HEK293 (cell line): ENCODE results near the gene PPP1R1C.

Experiments
- CTCF ChIA-PET: fragments of 350-600 bp; formaldehyde crosslinking; extraction: SDS; loops from one replicate; lab custom pipeline; 2021; ENCODE audit warnings: antibody characterized with exemption; lab: Yijun Ruan, JAX
- POLR2A ChIA-PET: fragments of 300-600 bp; formaldehyde crosslinking; extraction: SDS; loops from one replicate; lab custom pipeline; 2020; ENCODE audit warnings: antibody characterized with exemption, inconsistent platforms; lab: Yijun Ruan, JAX
- H3K27ac ChIP-seq: fragments of 200-500 bp; sonication (Bioruptor generic); 2 replicates; pipeline ENCODE4 v1.5.1; 2014; ENCODE audit warnings: low read depth, low read length, control low read depth, inconsistent platforms; ENCODE audit errors: extremely low read depth
- H3K36me3 ChIP-seq, 2 experiments: fragments of 200-500 bp in 1 of 2; sonication (Bioruptor generic) in 1 of 2; 1 replicate in 1 of 2; 2 replicates in 1 of 2; pipeline ENCODE4 v1.5.1; 2014 to 2017; ENCODE audit warnings: inconsistent platforms in 2 of 2, low read length in 2 of 2; ENCODE audit not compliant: control insufficient read depth in 2 of 2, insufficient read depth in 1 of 2
- H3K4me1 ChIP-seq: fragments of 200-500 bp; sonication (Bioruptor generic); 2 replicates; pipeline ENCODE4 v1.5.1; 2014; ENCODE audit warnings: mild to moderate bottlenecking, low read length, inconsistent platforms; ENCODE audit not compliant: control insufficient read depth, insufficient read depth
- H3K4me3 ChIP-seq: 2 replicates; pipeline ENCODE4 v1.5.1; 2011; ENCODE audit warnings: low read depth, mild to moderate bottlenecking, control low read depth, low read length, moderate library complexity
- H3K9me3 ChIP-seq: fragments of 200-500 bp; sonication (Bioruptor generic); 2 replicates; pipeline ENCODE4 v1.5.1; 2014; ENCODE audit warnings: low read depth, low read length, inconsistent platforms; ENCODE audit not compliant: control insufficient read depth, insufficient read depth
- HOXA7 ChIP-seq: sonication (generic); formaldehyde crosslinking; IDR thresholded peaks from 2 replicates; pipeline ENCODE4 v1.8.1; 2022; ENCODE audit warnings: missing genetic modification reagents, borderline replicate concordance
- MZF1 ChIP-seq: fragments of 450-650 bp; formaldehyde crosslinking; IDR thresholded peaks from 2 replicates; pipeline ENCODE4 v1.5.1; 2017; ENCODE audit warnings: missing biosample characterization, missing genetic modification characterization, borderline replicate concordance
- PBX3 ChIP-seq: sonication (generic); formaldehyde crosslinking; IDR thresholded peaks from 2 replicates; pipeline ENCODE4 v1.8.1; 2022; ENCODE audit warnings: mild to moderate bottlenecking, moderate library complexity, missing genetic modification reagents
- ZBTB17 ChIP-seq: fragments of 450-650 bp; formaldehyde crosslinking; IDR thresholded peaks from 2 replicates; pipeline ENCODE4 v1.5.1; 2016; ENCODE audit warnings: missing biosample characterization, missing genetic modification characterization
- ZBTB21 ChIP-seq: fragments of 450-650 bp; formaldehyde crosslinking; IDR thresholded peaks from 2 replicates; pipeline ENCODE4 v1.5.1; 2017; ENCODE audit warnings: missing biosample characterization, missing genetic modification characterization
- ZBTB7A ChIP-seq: fragments of 450-650 bp; formaldehyde crosslinking; IDR thresholded peaks from 2 replicates; pipeline ENCODE4 v1.5.1; 2016; ENCODE audit warnings: low read depth, missing biosample characterization, missing genetic modification characterization
- ZIC2 ChIP-seq: fragments of 450-650 bp; formaldehyde crosslinking; IDR thresholded peaks from 2 replicates; pipeline ENCODE4 v1.5.1; 2016; ENCODE audit warnings: missing biosample characterization, missing genetic modification characterization
- ZNF157 ChIP-seq: fragments of 450-650 bp; formaldehyde crosslinking; IDR thresholded peaks from 2 replicates; pipeline ENCODE4 v1.5.1; 2016; ENCODE audit warnings: missing biosample characterization, missing genetic modification characterization
- ZNF280C ChIP-seq: fragments of 450-650 bp; formaldehyde crosslinking; IDR thresholded peaks from 2 replicates; pipeline ENCODE4 v1.5.1; 2016; ENCODE audit warnings: missing biosample characterization, missing genetic modification characterization
- ZNF324 ChIP-seq: fragments of 450-650 bp; formaldehyde crosslinking; IDR thresholded peaks from 2 replicates; pipeline ENCODE4 v1.5.1; 2016; ENCODE audit warnings: missing biosample characterization, missing genetic modification characterization
- ZNF391 ChIP-seq: fragments of 450-650 bp; formaldehyde crosslinking; IDR thresholded peaks from 2 replicates; pipeline ENCODE4 v1.5.1; 2016; ENCODE audit warnings: low read depth, missing biosample characterization, missing genetic modification characterization, borderline replicate concordance
- ZNF416 ChIP-seq: fragments of 450-650 bp; formaldehyde crosslinking; IDR thresholded peaks from 2 replicates; pipeline ENCODE4 v1.5.1; 2016; ENCODE audit warnings: missing biosample characterization, missing genetic modification characterization
- ZNF426 ChIP-seq: fragments of 450-650 bp; formaldehyde crosslinking; IDR thresholded peaks from 2 replicates; pipeline ENCODE4 v1.5.1; 2017; ENCODE audit warnings: missing biosample characterization, missing genetic modification characterization, mild to moderate bottlenecking, inconsistent platforms, moderate library complexity
- ZNF48 ChIP-seq: fragments of 450-650 bp; formaldehyde crosslinking; IDR thresholded peaks from 2 replicates; pipeline ENCODE4 v1.5.1; 2016; ENCODE audit warnings: missing biosample characterization, missing genetic modification characterization
- ZNF530 ChIP-seq: fragments of 450-650 bp; formaldehyde crosslinking; IDR thresholded peaks from 2 replicates; pipeline ENCODE4 v1.5.1; 2016; ENCODE audit warnings: low read depth, missing biosample characterization, missing genetic modification characterization
- ZNF654 ChIP-seq: fragments of 450-650 bp; formaldehyde crosslinking; IDR thresholded peaks from 2 replicates; pipeline ENCODE4 v1.5.1; 2016; ENCODE audit warnings: low read depth, missing biosample characterization, missing genetic modification characterization
- TF ChIP-seq, protein P1 (sequence below): fragments of 450-650 bp; formaldehyde crosslinking; IDR thresholded peaks from 2 replicates; pipeline ENCODE4 v1.5.1; 2016; ENCODE audit warnings: missing biosample characterization, missing genetic modification characterization
- TF ChIP-seq, protein P2 (sequence below): fragments of 450-650 bp; formaldehyde crosslinking; IDR thresholded peaks from 2 replicates; pipeline ENCODE4 v1.5.1; 2016; ENCODE audit warnings: missing biosample characterization, missing genetic modification characterization
- TF ChIP-seq, protein P3 (sequence below): fragments of 450-650 bp; formaldehyde crosslinking; IDR thresholded peaks from 2 replicates; pipeline ENCODE4 v1.5.1; 2016; ENCODE audit warnings: missing biosample characterization, missing genetic modification characterization

PPP1R1C gene

DNA sequence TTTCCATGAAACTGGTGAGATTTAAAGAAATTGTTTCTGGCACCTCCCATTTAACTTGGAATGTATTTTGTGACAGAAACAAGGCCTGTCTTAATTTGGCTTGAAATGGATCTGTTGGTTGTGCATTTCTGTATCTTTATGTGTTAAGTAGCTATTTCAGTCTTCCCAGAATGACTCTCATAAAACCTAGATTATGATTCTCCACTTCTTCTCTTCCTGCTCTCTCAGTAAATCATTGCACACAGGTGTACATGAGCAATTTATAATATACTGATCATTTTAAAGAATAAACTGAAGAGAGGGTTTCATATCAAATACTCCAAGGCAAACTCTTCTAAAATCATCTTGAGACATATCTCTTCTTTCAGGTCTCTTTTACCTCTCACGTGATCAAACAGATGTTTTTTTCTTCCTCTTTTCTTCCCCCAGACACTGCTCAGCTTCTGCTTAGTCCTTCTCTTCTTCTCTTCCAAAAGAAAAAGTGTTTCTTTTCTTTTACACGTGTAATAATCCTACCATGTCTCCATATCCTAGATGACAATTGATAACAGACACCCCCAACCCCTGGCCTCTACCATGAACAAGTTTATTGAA lies 112.0 kb downstream of the PPP1R1C start (continued):
- TF ChIP-seq, protein P1, sequence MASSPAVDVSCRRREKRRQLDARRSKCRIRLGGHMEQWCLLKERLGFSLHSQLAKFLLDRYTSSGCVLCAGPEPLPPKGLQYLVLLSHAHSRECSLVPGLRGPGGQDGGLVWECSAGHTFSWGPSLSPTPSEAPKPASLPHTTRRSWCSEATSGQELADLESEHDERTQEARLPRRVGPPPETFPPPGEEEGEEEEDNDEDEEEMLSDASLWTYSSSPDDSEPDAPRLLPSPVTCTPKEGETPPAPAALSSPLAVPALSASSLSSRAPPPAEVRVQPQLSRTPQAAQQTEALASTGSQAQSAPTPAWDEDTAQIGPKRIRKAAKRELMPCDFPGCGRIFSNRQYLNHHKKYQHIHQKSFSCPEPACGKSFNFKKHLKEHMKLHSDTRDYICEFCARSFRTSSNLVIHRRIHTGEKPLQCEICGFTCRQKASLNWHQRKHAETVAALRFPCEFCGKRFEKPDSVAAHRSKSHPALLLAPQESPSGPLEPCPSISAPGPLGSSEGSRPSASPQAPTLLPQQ (tag by site-specific recombination), result no peak
- TF ChIP-seq HOXA7 (CRISPR knock-in tag), result no peak
- no peak for TF ChIP-seq ZBTB21

DNA sequence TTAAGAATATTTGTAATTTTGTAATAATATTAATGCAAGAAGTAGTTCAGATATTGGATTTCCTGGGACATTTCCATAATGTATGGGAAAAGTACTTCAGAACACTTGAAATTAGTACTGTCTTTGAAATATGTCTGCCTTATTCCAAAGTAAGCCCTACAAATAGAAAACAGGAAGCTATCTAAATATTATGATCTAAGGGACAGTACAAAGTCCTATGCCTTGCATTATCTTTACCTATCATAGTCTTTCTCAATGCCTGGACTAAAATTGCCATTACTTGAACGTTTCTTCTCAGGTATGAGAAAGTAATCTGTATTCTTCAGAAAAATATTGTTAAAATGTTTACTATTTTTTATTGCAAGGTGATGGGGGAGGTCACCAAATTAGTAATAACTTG lies 113.0 kb downstream of the PPP1R1C start:
- H3K27ac ChIP-seq, result no peak overlapping the region

DNA sequence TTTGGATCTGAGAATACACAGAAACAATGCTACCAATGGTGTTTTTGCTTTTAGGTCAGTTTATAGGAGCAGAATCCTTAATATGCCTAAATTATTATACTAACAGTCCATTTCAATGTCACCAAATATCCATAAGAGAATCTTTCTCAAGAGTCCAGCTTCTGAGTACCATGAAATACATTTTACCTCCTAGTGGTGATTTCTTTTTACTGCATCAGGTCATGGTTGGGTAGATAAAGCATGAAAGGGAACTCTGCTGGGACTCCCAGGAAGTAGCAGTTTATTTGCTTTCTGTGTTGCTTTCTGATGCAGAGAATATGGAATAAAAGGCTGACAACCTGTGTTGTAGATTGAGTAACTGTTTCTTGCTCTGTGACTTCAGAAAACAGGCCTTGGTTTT lies 115.6 kb downstream of the PPP1R1C start:
- Histone ChIP-seq H3K4me3 (no peak overlapping the region), H3K9me3 (no peaks in the 10 kb centered on the region), H3K36me3 (no peaks in the 10 kb centered on the region), H3K27ac (no peak overlapping the region), H3K4me1 (no peaks in the 10 kb centered on the region)
- CTCF ChIA-PET, result no interaction called here
- TF ChIP-seq ZNF416 (tag by site-specific recombination) (no peak), ZNF48 (tag by site-specific recombination) (no peak), ZIC2 (tag by site-specific recombination) (no peak), ZNF280C (tag by site-specific recombination) (no peak), ZBTB17 (tag by site-specific recombination) (no peak), ZNF654 (tag by site-specific recombination) (no peak), ZBTB7A (tag by site-specific recombination) (no peak), PBX3 (CRISPR knock-in tag) (no peak), ZNF426 (tag by site-specific recombination) (no peak), ZNF324 (tag by site-specific recombination) (no peak)
- TF ChIP-seq, protein P2, sequence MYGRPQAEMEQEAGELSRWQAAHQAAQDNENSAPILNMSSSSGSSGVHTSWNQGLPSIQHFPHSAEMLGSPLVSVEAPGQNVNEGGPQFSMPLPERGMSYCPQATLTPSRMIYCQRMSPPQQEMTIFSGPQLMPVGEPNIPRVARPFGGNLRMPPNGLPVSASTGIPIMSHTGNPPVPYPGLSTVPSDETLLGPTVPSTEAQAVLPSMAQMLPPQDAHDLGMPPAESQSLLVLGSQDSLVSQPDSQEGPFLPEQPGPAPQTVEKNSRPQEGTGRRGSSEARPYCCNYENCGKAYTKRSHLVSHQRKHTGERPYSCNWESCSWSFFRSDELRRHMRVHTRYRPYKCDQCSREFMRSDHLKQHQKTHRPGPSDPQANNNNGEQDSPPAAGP (tag by site-specific recombination), result no peak
- TF ChIP-seq, protein P3, sequence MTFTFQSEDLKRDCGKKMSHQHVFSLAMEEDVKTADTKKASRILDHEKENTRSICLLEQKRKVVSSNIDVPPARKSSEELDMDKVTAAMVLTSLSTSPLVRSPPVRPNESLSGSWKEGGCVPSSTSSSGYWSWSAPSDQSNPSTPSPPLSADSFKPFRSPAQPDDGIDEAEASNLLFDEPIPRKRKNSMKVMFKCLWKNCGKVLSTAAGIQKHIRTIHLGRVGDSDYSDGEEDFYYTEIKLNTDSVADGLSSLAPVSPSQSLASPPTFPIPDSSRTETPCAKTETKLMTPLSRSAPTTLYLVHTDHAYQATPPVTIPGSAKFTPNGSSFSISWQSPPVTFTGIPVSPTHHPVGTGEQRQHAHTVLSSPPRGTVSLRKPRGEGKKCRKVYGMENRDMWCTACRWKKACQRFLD (tag by site-specific recombination), result no peak
- POLR2A ChIA-PET, result no interaction called here

More for the DNA sequence above, 113.0 kb downstream of the PPP1R1C start:
- ChIA-PET POLR2A (no interaction called here), CTCF (interaction anchor here (0.5 kb wide), 1 partner anchor 317 kb away, joined by 3 read pairs; no protein-coding TSS in a partner anchor)
- no peaks in the 10 kb centered on the region for H3K9me3 ChIP-seq
- H3K4me3 ChIP-seq, result no peak overlapping the region
- TF ChIP-seq ZNF530 (tag by site-specific recombination) (no peak), ZNF157 (tag by site-specific recombination) (no peak), MZF1 (no peak), ZNF391 (tag by site-specific recombination) (no peak)
- H3K4me1 ChIP-seq, result no peaks in the 10 kb centered on the region
- no peaks in the 10 kb centered on the region for H3K36me3 ChIP-seq
